ENCODE data around the gene PLPP4.

DNA sequence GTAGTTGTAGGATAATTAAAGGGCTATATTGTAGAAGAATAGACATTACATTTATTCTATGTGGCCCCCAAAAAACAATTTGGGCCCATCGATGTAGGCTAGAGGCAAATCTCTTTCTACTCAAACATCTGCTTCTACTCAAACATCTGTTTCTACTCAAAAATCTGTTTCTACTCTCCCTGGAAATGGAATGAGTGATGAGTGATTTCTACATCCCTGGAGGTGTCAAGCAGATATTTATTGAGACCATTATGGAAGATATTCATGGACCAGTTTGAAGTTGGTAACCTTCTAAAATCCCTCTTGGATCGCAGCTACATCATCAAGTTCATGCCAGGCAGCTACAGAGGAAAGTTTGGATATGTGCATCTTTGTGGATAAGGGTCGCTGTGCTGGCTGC lies 5.1 kb upstream of the PLPP4 start:
- no peak for TF ChIP-seq EZH2 (IDR thresholded peaks at IDR 0.05; ENCODE audit: borderline replicate concordance, low read depth, low read length, severe bottlenecking)
- TF ChIP-seq, protein P1, sequence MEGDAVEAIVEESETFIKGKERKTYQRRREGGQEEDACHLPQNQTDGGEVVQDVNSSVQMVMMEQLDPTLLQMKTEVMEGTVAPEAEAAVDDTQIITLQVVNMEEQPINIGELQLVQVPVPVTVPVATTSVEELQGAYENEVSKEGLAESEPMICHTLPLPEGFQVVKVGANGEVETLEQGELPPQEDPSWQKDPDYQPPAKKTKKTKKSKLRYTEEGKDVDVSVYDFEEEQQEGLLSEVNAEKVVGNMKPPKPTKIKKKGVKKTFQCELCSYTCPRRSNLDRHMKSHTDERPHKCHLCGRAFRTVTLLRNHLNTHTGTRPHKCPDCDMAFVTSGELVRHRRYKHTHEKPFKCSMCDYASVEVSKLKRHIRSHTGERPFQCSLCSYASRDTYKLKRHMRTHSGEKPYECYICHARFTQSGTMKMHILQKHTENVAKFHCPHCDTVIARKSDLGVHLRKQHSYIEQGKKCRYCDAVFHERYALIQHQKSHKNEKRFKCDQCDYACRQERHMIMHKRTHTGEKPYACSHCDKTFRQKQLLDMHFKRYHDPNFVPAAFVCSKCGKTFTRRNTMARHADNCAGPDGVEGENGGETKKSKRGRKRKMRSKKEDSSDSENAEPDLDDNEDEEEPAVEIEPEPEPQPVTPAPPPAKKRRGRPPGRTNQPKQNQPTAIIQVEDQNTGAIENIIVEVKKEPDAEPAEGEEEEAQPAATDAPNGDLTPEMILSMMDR (IDR thresholded peaks at IDR 0.05; ENCODE audit: borderline replicate concordance, extremely low read depth, low read length, poor library complexity, severe bottlenecking), result no peak

Data from DND-41 (cell line).